ENCODE measurements around the gene ZMYM4. TPM values are rescaled to one million over a fixed set of nuclear protein-coding genes. Genes with fewer than 3 reads are reported as not detected.
"Not testable (repeated sequence)": the region's sequence is repeated elsewhere in the genome, so short reads cannot be mapped to it uniquely, and the experiment has no call there.

ZMYM4 gene
- polyA plus RNA-seq, 2 of the 4 experiments (the other 2 are of a cell fraction) = 12.2 to 36.3 TPM

DNA sequence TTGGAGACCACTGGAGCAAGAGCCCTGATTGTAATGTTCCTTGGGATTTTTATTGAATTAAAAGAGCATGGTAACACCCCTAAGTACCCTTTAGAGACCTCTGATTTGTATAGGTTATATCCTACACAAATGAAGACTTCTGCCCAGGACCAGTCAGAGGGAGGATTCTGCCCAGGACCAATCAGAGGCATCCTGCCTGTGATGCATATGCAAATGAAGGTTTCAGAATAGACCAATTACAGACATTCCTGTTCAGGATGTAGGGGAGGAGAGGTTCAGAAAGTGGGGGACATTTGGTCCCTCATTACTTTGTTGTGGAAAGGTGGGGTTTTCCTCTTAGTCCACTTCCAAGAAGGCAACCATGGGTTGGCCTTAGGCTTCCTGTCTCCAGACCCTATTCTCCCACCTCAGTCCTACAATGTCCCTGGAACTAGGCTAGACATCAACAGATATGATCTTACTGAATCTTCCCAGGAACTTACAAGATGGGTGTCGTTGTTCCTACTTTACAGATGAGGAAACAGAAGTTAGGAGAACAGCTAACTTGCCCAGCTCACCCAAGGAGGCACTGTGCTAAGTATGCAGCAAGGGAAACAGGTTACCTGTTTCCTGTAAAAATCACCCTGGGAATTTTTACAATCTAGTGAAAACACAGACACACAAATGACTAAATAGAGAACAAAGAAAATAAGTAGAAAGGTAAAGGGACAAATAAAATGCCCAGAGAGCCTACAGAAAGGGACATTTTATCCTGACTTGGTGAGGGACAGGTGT is 38.7 kb upstream of the ZMYM4 start:
- ChIA-PET POLR2A (no interaction called here), CTCF (no interaction called here)
- no peak overlapping the region for H3K4me3 ChIP-seq
- no peak for TF ChIP-seq GATA3 (IDR thresholded peaks at IDR 0.05; ENCODE audit: borderline replicate concordance)
- TF ChIP-seq, protein P1, sequence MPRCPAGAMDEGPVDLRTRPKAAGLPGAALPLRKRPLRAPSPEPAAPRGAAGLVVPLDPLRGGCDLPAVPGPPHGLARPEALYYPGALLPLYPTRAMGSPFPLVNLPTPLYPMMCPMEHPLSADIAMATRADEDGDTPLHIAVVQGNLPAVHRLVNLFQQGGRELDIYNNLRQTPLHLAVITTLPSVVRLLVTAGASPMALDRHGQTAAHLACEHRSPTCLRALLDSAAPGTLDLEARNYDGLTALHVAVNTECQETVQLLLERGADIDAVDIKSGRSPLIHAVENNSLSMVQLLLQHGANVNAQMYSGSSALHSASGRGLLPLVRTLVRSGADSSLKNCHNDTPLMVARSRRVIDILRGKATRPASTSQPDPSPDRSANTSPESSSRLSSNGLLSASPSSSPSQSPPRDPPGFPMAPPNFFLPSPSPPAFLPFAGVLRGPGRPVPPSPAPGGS (IDR thresholded peaks at IDR 0.05) = no peak
- no peak for TF ChIP-seq ZSCAN20 (CRISPR knock-in tag; IDR thresholded peaks at IDR 0.05)
- TF ChIP-seq POLR2AphosphoS2 (conservative IDR thresholded peaks at IDR 0.05; ENCODE audit: low read length) = no peak
- no peaks in the 10 kb centered on the region for H3K9me3 ChIP-seq
- no peak for ATAC-seq
- 0% methylated on average over 1 of the region's 1 CpG for WGBS (ENCODE audit: missing lambda C conversion rate)
- no peak for DNase-seq (ENCODE audit: low read depth in 1 of 2, low spot score in 1 of 2)
- H3K27ac ChIP-seq = no peak overlapping the region
- H3K4me2 ChIP-seq = no peak overlapping the region
- FAIRE-seq = no peak
- no peaks in the 10 kb centered on the region for H3K4me1 ChIP-seq

DNA sequence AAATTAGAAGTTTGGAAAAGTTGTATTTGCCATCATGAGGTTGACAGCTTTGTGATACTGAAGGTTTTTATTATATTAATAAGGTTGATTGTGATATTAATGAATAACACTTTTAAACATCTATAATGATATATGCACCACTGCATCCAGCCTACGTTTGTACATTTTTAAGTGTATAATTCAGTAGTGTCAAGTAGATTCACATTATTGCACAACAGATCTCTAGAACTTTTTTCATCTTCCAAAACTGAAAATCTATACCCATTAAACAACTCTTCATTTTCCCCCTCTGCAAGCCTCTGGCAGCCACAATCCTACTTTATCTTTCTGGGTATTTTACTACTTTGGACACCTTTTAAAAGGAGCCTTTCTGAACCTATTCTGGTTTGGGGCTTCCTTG is 37.2 kb upstream of the ZMYM4 start:
- H3K27ac ChIP-seq = no peak overlapping the region
- TF ChIP-seq TP53 (CRISPR knock-in tag; IDR thresholded peaks at IDR 0.05) (no peak), EP300 (IDR thresholded peaks at IDR 0.05) (no peak), FOXS1 (CRISPR knock-in tag; IDR thresholded peaks at IDR 0.05) (no peak), HOXB13 (CRISPR knock-in tag; IDR thresholded peaks at IDR 0.05; ENCODE audit: low read depth) (no peak)
- TF ChIP-seq, protein P1 (IDR thresholded peaks at IDR 0.05) = no peak
- TF ChIP-seq, protein P2, sequence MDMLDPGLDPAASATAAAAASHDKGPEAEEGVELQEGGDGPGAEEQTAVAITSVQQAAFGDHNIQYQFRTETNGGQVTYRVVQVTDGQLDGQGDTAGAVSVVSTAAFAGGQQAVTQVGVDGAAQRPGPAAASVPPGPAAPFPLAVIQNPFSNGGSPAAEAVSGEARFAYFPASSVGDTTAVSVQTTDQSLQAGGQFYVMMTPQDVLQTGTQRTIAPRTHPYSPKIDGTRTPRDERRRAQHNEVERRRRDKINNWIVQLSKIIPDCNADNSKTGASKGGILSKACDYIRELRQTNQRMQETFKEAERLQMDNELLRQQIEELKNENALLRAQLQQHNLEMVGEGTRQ (IDR thresholded peaks at IDR 0.05) = no peak
- H3K4me3 ChIP-seq = no peak overlapping the region
- no peaks in the 10 kb centered on the region for H3K4me1 ChIP-seq
- FAIRE-seq (no peak), DNase-seq (ENCODE audit: low read depth in 1 of 2, low spot score in 1 of 2) (no peak), ATAC-seq (no peak)
- ChIA-PET CTCF (no interaction called here), POLR2A (no interaction called here)
- H3K9me3 ChIP-seq = no peaks in the 10 kb centered on the region
- no peak overlapping the region for H3K4me2 ChIP-seq
- 5% methylated on average over 1 of the region's 1 CpG for WGBS (ENCODE audit: missing lambda C conversion rate)

DNA sequence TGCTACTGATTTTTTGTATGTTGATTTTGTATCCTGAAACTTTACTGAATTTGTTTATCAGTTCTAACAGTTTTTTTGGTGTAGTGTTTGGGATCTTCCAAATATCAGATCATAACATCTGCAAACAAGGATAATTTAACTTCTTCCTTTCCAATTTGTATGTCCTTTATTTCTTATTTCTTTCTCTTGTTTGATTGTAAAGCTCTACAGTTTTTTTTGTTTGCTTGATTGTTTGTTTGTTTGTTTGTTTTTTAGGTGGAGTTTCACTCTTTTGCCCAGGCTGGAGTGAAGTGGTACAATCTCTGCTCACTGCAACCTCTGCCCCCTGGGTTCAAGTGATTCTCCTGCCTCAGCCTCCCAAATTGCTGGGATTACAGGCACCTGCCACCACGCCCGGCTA is 31.7 kb upstream of the ZMYM4 start:
- H3K27ac ChIP-seq; DNase-seq (ENCODE audit: low read depth in 1 of 2, low spot score in 1 of 2); FAIRE-seq; ATAC-seq; H3K4me1 ChIP-seq; H3K9me3 ChIP-seq; H3K4me2 ChIP-seq; POLR2A ChIA-PET; H3K4me3 ChIP-seq; CTCF ChIA-PET: not testable (repeated sequence)
- WGBS (ENCODE audit: missing lambda C conversion rate) = 69% methylated on average over 2 of the region's 2 CpGs

DNA sequence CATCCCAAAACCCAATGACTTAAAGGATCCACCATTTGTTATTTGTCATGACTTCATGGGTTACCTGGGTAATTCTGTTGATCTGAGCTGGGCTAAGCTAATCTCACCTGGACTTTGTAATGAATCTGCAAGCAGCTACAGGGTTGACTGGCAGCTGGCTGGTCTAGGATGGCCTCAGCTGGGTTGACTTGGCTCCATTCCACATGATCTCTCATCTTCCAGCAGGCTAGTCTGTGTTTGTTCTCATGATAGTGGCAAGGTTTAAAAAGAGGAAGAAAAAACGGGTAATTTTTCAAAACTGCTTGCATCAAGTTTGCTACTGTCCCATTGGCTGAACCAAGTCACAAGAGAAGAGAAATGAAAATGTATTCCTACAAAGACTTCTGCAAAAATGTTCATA is 24.8 kb upstream of the ZMYM4 start:
- CTCF ChIA-PET = no interaction called here
- TF ChIP-seq, protein P3, sequence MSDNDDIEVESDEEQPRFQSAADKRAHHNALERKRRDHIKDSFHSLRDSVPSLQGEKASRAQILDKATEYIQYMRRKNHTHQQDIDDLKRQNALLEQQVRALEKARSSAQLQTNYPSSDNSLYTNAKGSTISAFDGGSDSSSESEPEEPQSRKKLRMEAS (IDR thresholded peaks at IDR 0.05) = no peak
- no peak for TF ChIP-seq GATA3 (IDR thresholded peaks at IDR 0.05; ENCODE audit: borderline replicate concordance)
- no peak for TF ChIP-seq ZSCAN20 (CRISPR knock-in tag; IDR thresholded peaks at IDR 0.05)
- TF ChIP-seq TFCP2L1 (CRISPR knock-in tag; IDR thresholded peaks at IDR 0.05) = no peak
- TF ChIP-seq MAZ (IDR thresholded peaks at IDR 0.05; ENCODE audit: borderline replicate concordance, low read depth, low read length) = no peak
- TF ChIP-seq, protein P4, sequence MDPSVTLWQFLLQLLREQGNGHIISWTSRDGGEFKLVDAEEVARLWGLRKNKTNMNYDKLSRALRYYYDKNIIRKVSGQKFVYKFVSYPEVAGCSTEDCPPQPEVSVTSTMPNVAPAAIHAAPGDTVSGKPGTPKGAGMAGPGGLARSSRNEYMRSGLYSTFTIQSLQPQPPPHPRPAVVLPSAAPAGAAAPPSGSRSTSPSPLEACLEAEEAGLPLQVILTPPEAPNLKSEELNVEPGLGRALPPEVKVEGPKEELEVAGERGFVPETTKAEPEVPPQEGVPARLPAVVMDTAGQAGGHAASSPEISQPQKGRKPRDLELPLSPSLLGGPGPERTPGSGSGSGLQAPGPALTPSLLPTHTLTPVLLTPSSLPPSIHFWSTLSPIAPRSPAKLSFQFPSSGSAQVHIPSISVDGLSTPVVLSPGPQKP (IDR thresholded peaks at IDR 0.05; ENCODE audit: low read depth, low read length) = no peak
- TF ChIP-seq, protein P5, sequence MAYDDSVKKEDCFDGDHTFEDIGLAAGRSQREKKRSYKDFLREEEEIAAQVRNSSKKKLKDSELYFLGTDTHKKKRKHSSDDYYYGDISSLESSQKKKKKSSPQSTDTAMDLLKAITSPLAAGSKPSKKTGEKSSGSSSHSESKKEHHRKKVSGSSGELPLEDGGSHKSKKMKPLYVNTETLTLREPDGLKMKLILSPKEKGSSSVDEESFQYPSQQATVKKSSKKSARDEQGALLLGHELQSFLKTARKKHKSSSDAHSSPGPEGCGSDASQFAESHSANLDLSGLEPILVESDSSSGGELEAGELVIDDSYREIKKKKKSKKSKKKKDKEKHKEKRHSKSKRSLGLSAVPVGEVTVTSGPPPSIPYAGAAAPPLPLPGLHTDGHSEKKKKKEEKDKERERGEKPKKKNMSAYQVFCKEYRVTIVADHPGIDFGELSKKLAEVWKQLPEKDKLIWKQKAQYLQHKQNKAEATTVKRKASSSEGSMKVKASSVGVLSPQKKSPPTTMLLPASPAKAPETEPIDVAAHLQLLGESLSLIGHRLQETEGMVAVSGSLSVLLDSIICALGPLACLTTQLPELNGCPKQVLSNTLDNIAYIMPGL (CRISPR knock-in tag; IDR thresholded peaks at IDR 0.05; ENCODE audit: borderline replicate concordance) = no peak
- no peak for TF ChIP-seq KDM5A (IDR thresholded peaks at IDR 0.05)
- TF ChIP-seq EHF (CRISPR knock-in tag; IDR thresholded peaks at IDR 0.05) = no peak
- TF ChIP-seq, protein P6, sequence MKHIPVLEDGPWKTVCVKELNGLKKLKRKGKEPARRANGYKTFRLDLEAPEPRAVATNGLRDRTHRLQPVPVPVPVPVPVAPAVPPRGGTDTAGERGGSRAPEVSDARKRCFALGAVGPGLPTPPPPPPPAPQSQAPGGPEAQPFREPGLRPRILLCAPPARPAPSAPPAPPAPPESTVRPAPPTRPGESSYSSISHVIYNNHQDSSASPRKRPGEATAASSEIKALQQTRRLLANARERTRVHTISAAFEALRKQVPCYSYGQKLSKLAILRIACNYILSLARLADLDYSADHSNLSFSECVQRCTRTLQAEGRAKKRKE (CRISPR knock-in tag; IDR thresholded peaks at IDR 0.05; ENCODE audit: low read depth) = no peak
- TF ChIP-seq, protein P2 (IDR thresholded peaks at IDR 0.05) = no peak
- no peak for TF ChIP-seq RCOR1 (IDR thresholded peaks at IDR 0.05; ENCODE audit: low read depth, low read length)
- TF ChIP-seq HOXA7 (CRISPR knock-in tag; IDR thresholded peaks at IDR 0.05) = no peak
- Histone ChIP-seq H3K9me3 (no peaks in the 10 kb centered on the region), H3K27ac (no peak overlapping the region), H3K4me1 (no peaks in the 10 kb centered on the region), H3K4me2 (no peak overlapping the region), H3K4me3 (no peak overlapping the region)
- FAIRE-seq (no peak), ATAC-seq (no peak), DNase-seq (ENCODE audit: low read depth in 1 of 2, low spot score in 1 of 2) (no peak)
- POLR2A ChIA-PET = no interaction called here
- 50% methylated on average over 1 of the region's 1 CpG for WGBS (ENCODE audit: missing lambda C conversion rate)

All from A549 (cell line).